Measurements from ENCODE around the gene PCDHA5.

DNA sequence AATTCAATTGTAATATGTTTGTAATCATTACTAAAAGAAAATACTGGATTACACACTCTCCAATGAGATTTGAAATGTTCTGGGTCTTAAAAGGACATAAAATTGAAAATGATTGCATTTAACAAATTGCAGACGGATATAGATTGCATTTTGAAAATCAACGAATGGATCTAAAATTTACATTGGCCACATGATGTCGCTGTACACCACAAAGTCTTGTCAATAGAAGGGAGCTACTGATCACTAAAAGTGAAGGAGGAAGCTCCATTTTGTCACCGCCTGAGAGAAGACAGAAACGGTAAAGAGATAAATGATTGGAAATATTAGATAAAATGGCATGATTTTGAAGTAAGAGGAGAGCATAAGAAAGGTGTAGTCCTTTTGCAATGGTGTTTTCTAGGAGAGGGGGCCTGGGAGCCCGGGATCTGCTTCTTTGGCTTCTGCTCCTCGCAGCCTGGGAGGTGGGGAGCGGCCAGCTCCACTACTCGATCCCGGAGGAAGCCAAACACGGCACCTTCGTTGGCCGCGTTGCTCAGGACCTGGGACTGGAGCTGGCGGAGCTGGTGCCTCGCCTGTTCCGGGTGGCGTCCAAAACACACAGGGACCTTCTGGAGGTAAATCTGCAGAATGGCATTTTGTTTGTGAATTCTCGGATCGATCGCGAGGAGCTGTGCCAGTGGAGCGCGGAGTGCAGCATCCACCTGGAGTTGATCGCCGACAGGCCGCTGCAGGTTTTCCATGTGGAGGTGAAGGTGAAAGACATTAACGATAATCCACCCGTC is 35.3 kb upstream of the PCDHA5 start, which contains the start of gene PCDHA1:
- TF ChIP-seq, protein P1, sequence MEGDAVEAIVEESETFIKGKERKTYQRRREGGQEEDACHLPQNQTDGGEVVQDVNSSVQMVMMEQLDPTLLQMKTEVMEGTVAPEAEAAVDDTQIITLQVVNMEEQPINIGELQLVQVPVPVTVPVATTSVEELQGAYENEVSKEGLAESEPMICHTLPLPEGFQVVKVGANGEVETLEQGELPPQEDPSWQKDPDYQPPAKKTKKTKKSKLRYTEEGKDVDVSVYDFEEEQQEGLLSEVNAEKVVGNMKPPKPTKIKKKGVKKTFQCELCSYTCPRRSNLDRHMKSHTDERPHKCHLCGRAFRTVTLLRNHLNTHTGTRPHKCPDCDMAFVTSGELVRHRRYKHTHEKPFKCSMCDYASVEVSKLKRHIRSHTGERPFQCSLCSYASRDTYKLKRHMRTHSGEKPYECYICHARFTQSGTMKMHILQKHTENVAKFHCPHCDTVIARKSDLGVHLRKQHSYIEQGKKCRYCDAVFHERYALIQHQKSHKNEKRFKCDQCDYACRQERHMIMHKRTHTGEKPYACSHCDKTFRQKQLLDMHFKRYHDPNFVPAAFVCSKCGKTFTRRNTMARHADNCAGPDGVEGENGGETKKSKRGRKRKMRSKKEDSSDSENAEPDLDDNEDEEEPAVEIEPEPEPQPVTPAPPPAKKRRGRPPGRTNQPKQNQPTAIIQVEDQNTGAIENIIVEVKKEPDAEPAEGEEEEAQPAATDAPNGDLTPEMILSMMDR (IDR thresholded peaks at IDR 0.05) = peak; percentile 71
- TF ChIP-seq ZFX (IDR thresholded peaks at IDR 0.05; ENCODE audit: borderline replicate concordance) = no peak
